Panc1 (cell line): ENCODE measurements around the gene STRADA. TPM values are rescaled to one million over a fixed set of nuclear protein-coding genes. Genes with fewer than 3 reads are reported as not detected.

Experiments
- ATAC-seq: fragments of 200-7000 bp; cut with Tn5 transposase; 2 replicates; pipeline ENCODE4 v1.9.1; 2020; ENCODE audit warnings: mild to moderate bottlenecking, moderate library complexity
- BruUV-seq: library from RNA; stranded (reverse); fragments of 400-500 nt; replicated peaks from 2 replicates; lab custom pipeline; 2021; lab: Mats Ljungman, UMichigan
- CTCF ChIA-PET: fragments of 300-600 bp; sonication (Branson Sonifier 250); formaldehyde crosslinking; loops from one replicate; lab custom pipeline; 2022; ENCODE audit warnings: antibody characterized with exemption; lab: Charles Lee
- POLR2A ChIA-PET: fragments of 300-600 bp; sonication (Branson Sonifier 250); formaldehyde crosslinking; loops from one replicate; lab custom pipeline; 2022; ENCODE audit warnings: antibody characterized with exemption; lab: Charles Lee
- DNase-seq: peaks from one replicate; pipeline ENCODE4 v3.0.0-alpha.2; 2010; ENCODE audit warnings: low read depth, low spot score
- H3K27ac ChIP-seq: 2 replicates; pipeline ENCODE4 v1.5.1; 2011; ENCODE audit warnings: mild to moderate bottlenecking, low read length, inconsistent platforms
- H3K27me3 ChIP-seq: fragments of 200-500 bp; sonication (Bioruptor generic); 2 replicates; pipeline ENCODE4 v1.6.0; 2014; ENCODE audit warnings: low read length, inconsistent platforms; ENCODE audit not compliant: control insufficient read depth, insufficient read depth
- H3K36me3 ChIP-seq: fragments of 200-500 bp; sonication (Bioruptor generic); 2 replicates; pipeline ENCODE4 v1.5.1; 2014; ENCODE audit warnings: inconsistent platforms, mild to moderate bottlenecking, low read length, moderate library complexity; ENCODE audit not compliant: control insufficient read depth, insufficient read depth
- H3K4me1 ChIP-seq: 2 replicates; pipeline ENCODE4 v1.5.1; 2011; ENCODE audit warnings: inconsistent platforms, mild to moderate bottlenecking, low read length, moderate library complexity; ENCODE audit not compliant: control insufficient read depth, insufficient read depth
- H3K4me3 ChIP-seq, 2 experiments: 2 replicates each; pipeline ENCODE4 v1.5.1; 2011 to 2012; ENCODE audit warnings: low read depth in 2 of 2, low read length in 2 of 2, mild to moderate bottlenecking in 2 of 2, inconsistent platforms in 1 of 2, moderate library complexity in 1 of 2
- H3K9me3 ChIP-seq: fragments of 200-500 bp; sonication (Bioruptor generic); 2 replicates; pipeline ENCODE4 v1.5.1; 2014; ENCODE audit warnings: low read depth, mild to moderate bottlenecking, inconsistent platforms, low read length, moderate library complexity; ENCODE audit not compliant: control insufficient read depth, insufficient read depth
- REST ChIP-seq, 2 experiments: IDR thresholded peaks; 2 replicates each; pipeline ENCODE4 v1.6.1; 2011 to 2012; ENCODE audit warnings: low read depth in 2 of 2, control low read depth in 1 of 2, low read length in 1 of 2, mild to moderate bottlenecking in 1 of 2, moderate library complexity in 1 of 2; ENCODE audit not compliant: insufficient read depth in 1 of 2
- in situ Hi-C: cut with HindIII; loops from 2 replicates; pipeline ENCODE4 v1.10.0; 2016; ENCODE audit warnings: low sequenced_read_pairs, low pct_unique_long_range_greater_than_20kb
- intact Hi-C: fragments of 100-400 bp; cut with micrococcal nuclease; formaldehyde crosslinking; loops from one replicate; pipeline ENCODE4 v1.10.0; 2022; ENCODE audit not compliant: unreplicated experiment
- total RNA-seq: library from RNA; stranded (reverse); gene quantifications from one replicate; pipeline ENCODE4 v1.2.1, GENCODE V29; 2021; ENCODE audit not compliant: unreplicated experiment
- TF ChIP-seq, protein P1 (sequence below): fragments of 450-650 bp; IDR thresholded peaks from 2 replicates; pipeline ENCODE4 v1.5.1; 2017; ENCODE audit warnings: mild to moderate bottlenecking

STRADA gene
- total RNA-seq, 1 experiment from 2014 or later = 26.0 TPM

GRCh38 chr17:63699638-63700527, 41.7 kb downstream of the STRADA start, which contains the start of gene LIMD2:
LIMD2 (minus strand) TSS chr17:63700125; CDS start chr17:63699298, 827 bp downstream.
- no TSS peak for BruUV-seq
- DNase-seq (no peak), ATAC-seq (peak; percentile 59)
- Histone ChIP-seq H3K27ac (no peak within 1 kb of the TSS), H3K9me3 (no peaks in the 10 kb centered on the region), H3K27me3 (no peaks in the 10 kb centered on the region), H3K4me1 (no peaks in the 10 kb centered on the region; the same call in 1 of the 2 replicates), H3K4me3 (peak within 1 kb of the TSS; percentile 38 to 51), H3K36me3 (no peaks in the 10 kb centered on the region)
- in situ Hi-C loops = no loop called here
- intact Hi-C loops = no loop called here
- CTCF ChIA-PET = no interaction called here
- POLR2A ChIA-PET = no interaction called here
- 0 out of 4 replicates have a peak, but pooled peaks of 1 of the 2 experiments have one; percentile 47 for TF ChIP-seq REST (IDR thresholded peaks at IDR 0.05; ENCODE audit: insufficient read depth in 1 of 2, low read depth in 2 of 2, low read length in 1 of 2)
- TF ChIP-seq, protein P1, sequence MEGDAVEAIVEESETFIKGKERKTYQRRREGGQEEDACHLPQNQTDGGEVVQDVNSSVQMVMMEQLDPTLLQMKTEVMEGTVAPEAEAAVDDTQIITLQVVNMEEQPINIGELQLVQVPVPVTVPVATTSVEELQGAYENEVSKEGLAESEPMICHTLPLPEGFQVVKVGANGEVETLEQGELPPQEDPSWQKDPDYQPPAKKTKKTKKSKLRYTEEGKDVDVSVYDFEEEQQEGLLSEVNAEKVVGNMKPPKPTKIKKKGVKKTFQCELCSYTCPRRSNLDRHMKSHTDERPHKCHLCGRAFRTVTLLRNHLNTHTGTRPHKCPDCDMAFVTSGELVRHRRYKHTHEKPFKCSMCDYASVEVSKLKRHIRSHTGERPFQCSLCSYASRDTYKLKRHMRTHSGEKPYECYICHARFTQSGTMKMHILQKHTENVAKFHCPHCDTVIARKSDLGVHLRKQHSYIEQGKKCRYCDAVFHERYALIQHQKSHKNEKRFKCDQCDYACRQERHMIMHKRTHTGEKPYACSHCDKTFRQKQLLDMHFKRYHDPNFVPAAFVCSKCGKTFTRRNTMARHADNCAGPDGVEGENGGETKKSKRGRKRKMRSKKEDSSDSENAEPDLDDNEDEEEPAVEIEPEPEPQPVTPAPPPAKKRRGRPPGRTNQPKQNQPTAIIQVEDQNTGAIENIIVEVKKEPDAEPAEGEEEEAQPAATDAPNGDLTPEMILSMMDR = no peak

GRCh38 chr17:63698886-63699637, 42.5 kb downstream of the STRADA start:
- TF ChIP-seq, protein P1 = no peak
- POLR2A ChIA-PET = no interaction called here

More at GRCh38 chr17:63698886-63699637, 42.5 kb downstream of the STRADA start:
- CTCF ChIA-PET = interaction anchor here (1.0 kb wide), 1 partner anchor 13 kb away, joined by 3 read pairs; no protein-coding TSS in a partner anchor
- in situ Hi-C loops (no loop called here), intact Hi-C loops (no loop called here)
- peak overlapping the region; percentile 35 to 51 for H3K4me3 ChIP-seq
- H3K4me1 ChIP-seq = no peaks in the 10 kb centered on the region; the same call in 1 of the 2 replicates
- no peaks in the 10 kb centered on the region for H3K27me3 ChIP-seq
- no TSS peak for BruUV-seq
- ATAC-seq (peak; percentile 31; the same call in 1 of the 2 replicates), DNase-seq (no peak)
- H3K9me3 ChIP-seq = no peaks in the 10 kb centered on the region
- no peak overlapping the region for H3K27ac ChIP-seq
- H3K36me3 ChIP-seq = no peaks in the 10 kb centered on the region
